Germinal center (tissue), 1 donor: ENCODE results near the gene BHMT2.

ENCODE experiments used
- DNase-seq: peaks from one replicate; pipeline ENCODE4 v3.0.0; 2012; ENCODE audit warnings: mixed read lengths, low spot score

BHMT2 gene, protein sequence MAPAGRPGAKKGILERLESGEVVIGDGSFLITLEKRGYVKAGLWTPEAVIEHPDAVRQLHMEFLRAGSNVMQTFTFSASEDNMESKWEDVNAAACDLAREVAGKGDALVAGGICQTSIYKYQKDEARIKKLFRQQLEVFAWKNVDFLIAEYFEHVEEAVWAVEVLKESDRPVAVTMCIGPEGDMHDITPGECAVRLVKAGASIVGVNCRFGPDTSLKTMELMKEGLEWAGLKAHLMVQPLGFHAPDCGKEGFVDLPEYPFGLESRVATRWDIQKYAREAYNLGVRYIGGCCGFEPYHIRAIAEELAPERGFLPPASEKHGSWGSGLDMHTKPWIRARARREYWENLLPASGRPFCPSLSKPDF

DNA sequence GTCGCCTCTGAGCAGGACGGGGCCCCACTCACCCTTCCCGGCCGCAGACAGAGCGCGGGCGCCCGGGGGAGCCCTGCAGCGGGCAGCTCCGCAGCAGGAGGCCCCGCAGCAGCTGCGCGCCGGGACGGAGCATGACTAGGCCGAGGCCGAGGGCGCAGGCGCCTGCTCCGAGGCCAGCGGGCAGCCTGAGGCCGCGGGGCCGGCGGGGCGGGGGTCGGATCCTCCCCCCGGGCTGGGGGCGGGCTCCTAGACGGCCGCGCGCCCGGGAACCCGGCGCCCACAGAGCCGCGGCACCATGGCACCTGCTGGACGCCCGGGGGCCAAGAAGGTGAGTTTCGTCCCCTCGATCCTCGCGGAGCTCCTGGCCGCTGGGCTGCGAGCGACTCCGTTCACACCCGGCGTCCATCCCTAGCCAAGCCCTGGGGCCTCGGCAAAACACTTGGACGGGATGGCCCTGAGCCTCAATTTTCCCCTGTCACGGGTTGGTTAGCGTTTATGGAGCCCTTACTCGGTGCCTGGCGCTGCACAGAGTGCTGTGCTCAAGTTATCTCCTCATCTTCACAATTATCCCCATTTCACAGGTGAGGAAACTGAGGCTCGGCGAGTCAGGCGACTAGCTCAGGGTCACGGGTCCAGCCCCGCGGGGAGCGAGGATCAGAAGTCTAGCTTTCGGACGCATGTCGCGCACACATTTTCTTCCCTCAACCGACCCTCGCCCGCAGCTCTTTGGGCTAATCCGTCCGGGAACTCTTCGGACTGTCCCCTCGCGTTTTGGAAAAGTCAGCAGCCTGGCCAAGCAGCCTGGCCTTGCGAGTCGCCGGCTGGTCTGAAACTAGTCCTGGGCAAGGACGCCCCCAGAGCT lies at the start of gene BHMT2, which contains the start of gene DMGDH:
Gene BHMT2 (plus strand): TSS at position 280 of the 862 bp plus-strand sequence. CDS start 16 bp downstream, at position 296.
Gene DMGDH (minus strand): TSS at position 187 of the 862 bp plus-strand sequence. CDS start 54 bp downstream, at position 133.
- no peak for DNase-seq

- DNase-seq: peak; percentile 35
These were observed 48.6 kb upstream of the BHMT2 start for GRCh38 chr5:79020861-79021561.

- no peak for DNase-seq
These were observed 47.8 kb upstream of the BHMT2 start for GRCh38 chr5:79021753-79022152.

- no peak for DNase-seq
These were observed 46.8 kb upstream of the BHMT2 start for GRCh38 chr5:79022771-79023170.

- no peak for DNase-seq
These were observed 46.2 kb upstream of the BHMT2 start for GRCh38 chr5:79023348-79023747.

- DNase-seq: no peak
These were observed 45.6 kb upstream of the BHMT2 start for GRCh38 chr5:79023947-79024346.

GRCh38 chr5:79025054-79025472 lies 44.5 kb upstream of the BHMT2 start:
- DNase-seq: peak; percentile 30

GRCh38 chr5:79030663-79031484 lies 38.7 kb upstream of the BHMT2 start:
- no peak for DNase-seq

- no peak for DNase-seq
These were observed 38.1 kb upstream of the BHMT2 start for GRCh38 chr5:79031485-79031867.

DNA sequence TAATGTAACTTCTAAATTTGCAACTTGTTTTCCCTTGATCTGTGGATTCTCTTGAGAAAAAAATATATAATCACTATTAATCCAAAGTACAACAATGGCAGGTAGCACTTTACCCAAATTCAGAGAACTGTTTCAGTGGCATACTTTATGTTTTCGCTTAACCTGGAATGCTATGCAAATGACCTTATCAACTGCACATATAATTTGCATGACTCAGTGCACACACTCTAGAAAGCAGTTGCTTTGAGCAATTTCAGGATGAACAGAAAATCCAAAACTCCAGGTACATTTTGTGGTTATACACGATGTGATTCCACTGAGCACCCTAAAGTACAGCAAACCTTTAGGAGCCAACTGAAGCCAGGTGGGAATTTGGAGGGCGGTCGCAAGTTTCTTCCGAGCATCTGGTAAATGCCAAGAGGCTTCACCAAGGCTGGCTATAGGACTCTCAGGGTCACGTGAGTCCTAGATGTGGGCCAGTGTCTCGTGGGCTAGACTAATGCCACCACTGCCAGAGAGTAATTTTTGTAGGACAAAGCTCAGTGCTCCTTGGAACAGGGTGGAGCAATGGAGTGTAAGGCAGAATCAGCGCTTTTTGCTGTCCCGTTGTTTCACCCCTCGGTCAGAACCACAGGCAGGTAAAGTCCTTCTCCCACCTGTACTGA lies 37.4 kb upstream of the BHMT2 start:
- no peak for DNase-seq

DNA sequence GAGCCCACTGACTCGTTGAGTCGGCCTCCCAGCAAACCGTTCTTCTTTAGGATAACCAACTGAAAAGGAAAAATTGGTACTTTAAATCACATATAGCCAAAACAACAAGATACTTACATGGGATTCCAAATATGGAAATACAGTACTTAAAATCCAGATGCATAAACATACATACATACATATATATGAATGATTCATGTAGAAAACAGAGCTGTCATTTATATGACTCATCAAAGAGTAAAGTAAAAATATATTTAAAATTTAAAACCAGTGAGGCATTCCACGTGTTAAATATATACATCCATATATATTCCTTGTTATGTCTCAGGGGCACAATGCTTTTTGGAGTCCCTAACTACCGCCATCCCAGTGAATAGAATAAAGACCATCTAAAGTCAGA lies 36.8 kb upstream of the BHMT2 start:
- no peak for DNase-seq

GRCh38 chr5:79035237-79035636 lies 34.3 kb upstream of the BHMT2 start:
- no peak for DNase-seq

- DNase-seq: no peak
These were observed 32.8 kb upstream of the BHMT2 start for GRCh38 chr5:79036769-79037168.

GRCh38 chr5:79042188-79042587 lies 27.4 kb upstream of the BHMT2 start:
- no peak for DNase-seq

GRCh38 chr5:79047199-79047598 lies 22.4 kb upstream of the BHMT2 start:
- no peak for DNase-seq

DNA sequence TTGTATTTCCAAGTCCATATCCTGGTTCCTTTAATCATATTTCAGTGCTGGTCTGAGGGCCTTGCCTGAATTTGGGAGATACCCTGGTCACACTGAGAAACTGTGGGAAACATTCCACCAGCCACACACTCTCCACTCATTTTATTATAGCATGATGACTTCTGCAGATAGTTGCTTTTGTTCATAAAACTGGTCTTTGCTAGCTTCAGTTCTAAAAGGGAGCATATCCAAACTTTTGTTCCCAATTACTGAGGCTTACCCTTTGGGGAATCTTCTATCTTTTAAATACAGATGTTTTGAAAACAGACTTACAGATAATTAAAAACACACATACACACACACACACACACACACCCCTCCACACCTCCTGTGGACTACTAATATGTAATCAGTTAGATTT lies 21.1 kb upstream of the BHMT2 start:
- DNase-seq: no peak

- no peak for DNase-seq
These were observed 19.1 kb upstream of the BHMT2 start for GRCh38 chr5:79050498-79050897.

DNA sequence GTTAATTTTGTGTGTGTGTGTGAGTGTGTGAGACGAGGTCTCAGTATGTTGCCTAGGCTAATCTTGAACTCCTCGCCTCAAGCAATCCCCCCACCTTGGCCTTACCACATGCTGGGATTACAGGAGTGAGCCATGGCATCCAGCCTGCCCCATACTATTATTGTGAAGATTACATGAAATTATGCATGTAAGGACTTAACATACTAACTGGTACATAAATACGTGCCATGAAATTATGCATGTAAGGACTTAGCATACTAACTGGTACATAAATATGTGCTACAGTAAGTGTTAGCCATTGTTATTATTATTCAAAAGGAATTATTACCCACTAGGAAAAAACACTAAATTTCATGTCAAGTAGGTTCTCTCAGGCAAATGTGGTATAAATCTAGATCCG lies 16.2 kb upstream of the BHMT2 start:
- DNase-seq: no peak

DNA sequence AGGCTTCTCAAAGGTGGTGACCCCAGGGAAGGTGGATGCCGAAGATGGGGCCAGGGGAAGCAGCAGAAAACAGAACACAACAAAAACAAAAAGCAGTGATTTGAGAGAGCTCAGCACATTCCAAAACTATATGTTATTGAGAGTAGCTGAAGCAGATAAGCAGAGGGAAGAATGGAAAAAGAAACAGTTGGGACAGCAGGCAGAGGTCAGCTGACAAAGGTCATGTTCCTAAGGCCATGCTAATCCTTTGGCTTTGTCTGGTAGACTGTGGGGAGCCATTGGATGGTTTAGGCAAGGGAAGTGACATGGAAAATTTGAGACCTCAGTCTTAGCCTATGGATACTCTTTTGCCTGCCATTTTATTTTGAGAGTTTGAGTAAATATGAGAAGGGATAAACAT lies 14.6 kb upstream of the BHMT2 start:
- DNase-seq: no peak

DNA sequence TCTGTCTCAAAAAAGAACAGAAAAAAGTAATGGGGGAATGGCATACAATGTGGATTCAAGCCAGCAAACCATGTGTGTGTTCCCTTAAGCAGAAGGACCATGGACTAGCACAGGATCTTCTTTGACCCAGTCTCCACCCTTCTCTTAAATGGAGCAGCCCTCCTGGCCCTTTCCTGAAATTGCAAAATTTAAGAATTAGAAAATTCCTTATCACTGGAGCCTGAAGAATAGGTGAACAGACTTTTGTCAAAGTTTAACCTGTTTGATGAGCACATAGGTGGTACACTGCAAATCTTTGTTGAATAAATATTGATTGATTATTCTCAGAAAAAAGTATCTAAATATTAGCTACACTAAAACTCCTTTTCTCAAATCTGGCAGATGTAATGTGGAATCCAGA lies 12.7 kb upstream of the BHMT2 start:
- DNase-seq: no peak

- DNase-seq: no peak
These were observed 9.9 kb upstream of the BHMT2 start for GRCh38 chr5:79059674-79060073.
